ENCODE data around the gene HOMER2. TPM values are rescaled to one million over a fixed set of nuclear protein-coding genes. Genes with fewer than 3 reads are reported as not detected.

HOMER2 gene
- total RNA-seq, 2 donors from 2014 or later = 1.8 to 4.9 TPM

- Histone ChIP-seq H3K4me3 (no peak overlapping the region), H3K9me3 (no peaks in the 10 kb centered on the region), H3K27ac (no peak overlapping the region), H3K36me3 (no peaks in the 10 kb centered on the region), H3K27me3 (replicated peaks; ENCODE audit: insufficient read depth) (no peaks in the 10 kb centered on the region), H3K4me1 (ENCODE audit: control insufficient read depth in 1 of 2, low read depth in 2 of 2) (peaks cover 0 to 8% of the 10 kb centered on the region in 2 donors)
- no peak for TF ChIP-seq CTCF (IDR thresholded peaks at IDR 0.05)
- ATAC-seq (ENCODE audit: insufficient number of reproducible peaks, low FRiP score, low read depth) (no peak), DNase-seq (ENCODE audit: low spot score) (no peak)
These were observed 106.8 kb downstream of the HOMER2 start for GRCh38 chr15:82845686-82846085.

DNA sequence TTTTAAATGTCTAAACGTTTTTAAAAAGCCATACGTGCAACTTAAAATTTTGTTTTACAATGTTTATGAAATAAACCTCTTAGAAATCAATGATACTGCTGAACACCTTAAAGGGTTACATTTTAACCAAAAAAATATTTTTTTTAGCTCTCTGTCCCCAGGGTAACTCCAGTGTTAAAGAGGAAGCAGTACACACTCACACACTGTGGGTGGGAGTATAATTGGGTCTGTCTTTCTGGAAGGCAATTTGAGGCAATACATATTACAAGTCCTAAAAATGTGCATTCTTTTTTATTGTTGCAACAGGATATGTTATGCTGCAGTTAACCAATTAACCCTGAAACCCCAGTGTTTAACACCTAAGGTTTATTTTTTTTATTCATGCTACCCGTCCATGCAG, 109.0 kb downstream of the HOMER2 start:
- Histone ChIP-seq H3K27me3 (replicated peaks; ENCODE audit: insufficient read depth) (no peaks in the 10 kb centered on the region), H3K27ac (no peak overlapping the region), H3K9me3 (no peaks in the 10 kb centered on the region), H3K36me3 (no peaks in the 10 kb centered on the region), H3K4me1 (ENCODE audit: control insufficient read depth in 1 of 2, low read depth in 2 of 2) (no peaks in the 10 kb centered on the region), H3K4me3 (no peak overlapping the region)
- no peak for TF ChIP-seq CTCF (IDR thresholded peaks at IDR 0.05)
- no peak for DNase-seq (ENCODE audit: low spot score)
- no peak for ATAC-seq (ENCODE audit: insufficient number of reproducible peaks, low FRiP score, low read depth)

- Histone ChIP-seq H3K27ac (no peak overlapping the region), H3K4me1 (ENCODE audit: control insufficient read depth in 1 of 2, low read depth in 2 of 2) (no peaks in the 10 kb centered on the region), H3K9me3 (no peaks in the 10 kb centered on the region), H3K27me3 (replicated peaks; ENCODE audit: insufficient read depth) (no peaks in the 10 kb centered on the region), H3K36me3 (peaks cover 31% of the 10 kb centered on the region), H3K4me3 (no peak overlapping the region)
- ATAC-seq (ENCODE audit: insufficient number of reproducible peaks, low FRiP score, low read depth) (no peak), DNase-seq (ENCODE audit: low spot score) (no peak)
- TF ChIP-seq CTCF (IDR thresholded peaks at IDR 0.05) = no peak
These were observed 112.4 kb downstream of the HOMER2 start for GRCh38 chr15:82840166-82840565.

DNA sequence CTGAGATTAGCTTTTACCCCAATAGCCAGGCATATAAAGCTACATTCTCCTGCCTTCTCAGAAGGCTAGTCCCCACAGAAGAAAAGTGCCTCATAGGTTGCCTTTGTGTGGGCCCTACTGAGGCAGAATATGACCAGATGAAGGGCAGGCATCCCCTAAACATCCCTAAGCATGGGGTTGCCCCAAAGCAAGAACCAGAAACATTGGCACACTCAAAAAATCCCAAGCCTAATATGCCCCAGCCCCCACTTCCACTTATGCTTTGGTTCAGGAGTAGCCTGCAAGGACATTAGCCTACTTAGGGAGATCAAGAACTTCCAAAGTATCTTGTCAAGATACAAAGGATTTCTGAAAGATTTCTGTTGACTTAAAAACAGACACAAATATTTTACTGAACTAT, 113.4 kb downstream of the HOMER2 start:
- no peak for ATAC-seq (ENCODE audit: insufficient number of reproducible peaks, low FRiP score, low read depth)
- Histone ChIP-seq H3K36me3 (peaks cover 35% of the 10 kb centered on the region), H3K27ac (no peak overlapping the region), H3K27me3 (replicated peaks; ENCODE audit: insufficient read depth) (no peaks in the 10 kb centered on the region), H3K4me1 (ENCODE audit: control insufficient read depth in 1 of 2, low read depth in 2 of 2) (no peaks in the 10 kb centered on the region), H3K4me3 (no peak overlapping the region), H3K9me3 (no peaks in the 10 kb centered on the region)
- TF ChIP-seq CTCF (IDR thresholded peaks at IDR 0.05) = no peak
- no peak for DNase-seq (ENCODE audit: low spot score)

- no peaks in the 10 kb centered on the region for H3K27me3 ChIP-seq (replicated peaks; ENCODE audit: insufficient read depth)
- no peak overlapping the region for H3K27ac ChIP-seq
- ATAC-seq (ENCODE audit: insufficient number of reproducible peaks, low FRiP score, low read depth) (no peak), DNase-seq (ENCODE audit: low spot score) (no peak)
- H3K4me3 ChIP-seq = no peak overlapping the region
- H3K9me3 ChIP-seq = no peaks in the 10 kb centered on the region
- peaks cover 44% of the 10 kb centered on the region for H3K36me3 ChIP-seq
- TF ChIP-seq CTCF (IDR thresholded peaks at IDR 0.05) = no peak
- H3K4me1 ChIP-seq (ENCODE audit: control insufficient read depth in 1 of 2, low read depth in 2 of 2) = peaks cover 0 to under 1% of the 10 kb centered on the region in 2 donors
These were observed 114.3 kb downstream of the HOMER2 start for GRCh38 chr15:82838096-82838735.
